Activated CD4-positive, alpha-beta T cell treated with anti-CD3 and anti-CD28 coated beads, Interleukin-2, amount 50 U/mL, for 4 hours (primary cell): ENCODE measurements around the gene MGAT5.
A peak's percentile ranks its signal among the peaks of the same experiment; 100 is the strongest.

Experiments used
- DNase-seq, 2 experiments: peaks; one replicate each; pipeline ENCODE4 v3.0.0-alpha.2; 2020

The MGAT5 gene

GRCh38 chr2:134253804-134254203 is at the start of gene MGAT5:
Gene MGAT5 (plus strand): TSS chr2:134254072. CDS start chr2:134254404, 332 bp downstream.
- DNase-seq = no peak

- DNase-seq = no peak
These were observed 48.8 kb upstream of the MGAT5 start for GRCh38 chr2:134205087-134205486.

- DNase-seq = no peak
These were observed 47.8 kb upstream of the MGAT5 start for GRCh38 chr2:134206031-134206430.

- no peak for DNase-seq
These were observed 47.3 kb upstream of the MGAT5 start for GRCh38 chr2:134206573-134206972.

- peak; percentile 54 to 67 for DNase-seq
These were observed 46.2 kb upstream of the MGAT5 start for GRCh38 chr2:134207589-134208209.

GRCh38 chr2:134208825-134209224 is 45.0 kb upstream of the MGAT5 start:
- DNase-seq = no peak

GRCh38 chr2:134212746-134213145 is 41.1 kb upstream of the MGAT5 start:
- no peak for DNase-seq

- DNase-seq = peak in 1 of 2 experiments; percentile 23
These were observed 37.6 kb upstream of the MGAT5 start for GRCh38 chr2:134216152-134216829.

GRCh38 chr2:134217351-134217750 is 36.5 kb upstream of the MGAT5 start:
- DNase-seq = no peak

GRCh38 chr2:134217924-134218323 is 35.9 kb upstream of the MGAT5 start:
- DNase-seq = no peak

GRCh38 chr2:134218414-134218813 is 35.5 kb upstream of the MGAT5 start:
- no peak for DNase-seq

GRCh38 chr2:134218930-134219658 is 34.8 kb upstream of the MGAT5 start:
- peak; percentile 27 for DNase-seq

- DNase-seq = no peak
These were observed 33.4 kb upstream of the MGAT5 start for GRCh38 chr2:134220344-134220974.

GRCh38 chr2:134224005-134224404 is 29.9 kb upstream of the MGAT5 start:
- DNase-seq = no peak

- no peak for DNase-seq
These were observed 28.7 kb upstream of the MGAT5 start for GRCh38 chr2:134225173-134225572.

- DNase-seq = no peak
These were observed 28.0 kb upstream of the MGAT5 start for GRCh38 chr2:134225841-134226240.

GRCh38 chr2:134226601-134227000 is 27.3 kb upstream of the MGAT5 start:
- no peak for DNase-seq

GRCh38 chr2:134227666-134228065 is 26.2 kb upstream of the MGAT5 start:
- DNase-seq = no peak

GRCh38 chr2:134228493-134228903 is 25.4 kb upstream of the MGAT5 start:
- no peak for DNase-seq

- DNase-seq = no peak
These were observed 24.3 kb upstream of the MGAT5 start for GRCh38 chr2:134229540-134229939.

GRCh38 chr2:134230885-134231284 is 23.0 kb upstream of the MGAT5 start:
- no peak for DNase-seq

- no peak for DNase-seq
These were observed 22.4 kb upstream of the MGAT5 start for GRCh38 chr2:134231301-134231964.

- DNase-seq = no peak
These were observed 21.9 kb upstream of the MGAT5 start for GRCh38 chr2:134231965-134232340.
